ENCODE data around the gene MYO1E.

The MYO1E gene

GRCh38 chr15:59229453-59229852, 143.2 kb downstream of the MYO1E start:
- no peak for DNase-seq (ENCODE audit: low read depth in 2 of 2)

DNA sequence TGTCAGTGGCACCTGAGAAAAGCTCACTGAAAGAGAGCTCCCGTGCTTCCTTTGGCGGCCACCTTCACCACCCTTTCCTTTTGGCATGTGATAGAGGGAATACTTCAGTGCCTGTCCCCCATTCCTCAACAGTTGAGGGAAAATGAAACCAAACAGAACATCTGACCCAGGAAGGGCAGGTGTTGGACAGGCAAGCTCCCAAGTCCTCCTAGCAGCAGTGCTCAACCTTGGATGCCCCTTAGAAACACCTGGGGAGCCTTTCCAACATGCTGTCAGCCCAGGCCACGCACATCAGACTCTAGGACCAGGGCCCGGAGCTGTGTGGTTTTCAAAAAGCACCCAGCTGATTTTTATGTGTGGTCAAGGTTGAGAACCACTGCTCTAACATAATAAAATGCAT, 143.7 kb downstream of the MYO1E start:
- DNase-seq (ENCODE audit: low read depth in 2 of 2) = no peak

DNA sequence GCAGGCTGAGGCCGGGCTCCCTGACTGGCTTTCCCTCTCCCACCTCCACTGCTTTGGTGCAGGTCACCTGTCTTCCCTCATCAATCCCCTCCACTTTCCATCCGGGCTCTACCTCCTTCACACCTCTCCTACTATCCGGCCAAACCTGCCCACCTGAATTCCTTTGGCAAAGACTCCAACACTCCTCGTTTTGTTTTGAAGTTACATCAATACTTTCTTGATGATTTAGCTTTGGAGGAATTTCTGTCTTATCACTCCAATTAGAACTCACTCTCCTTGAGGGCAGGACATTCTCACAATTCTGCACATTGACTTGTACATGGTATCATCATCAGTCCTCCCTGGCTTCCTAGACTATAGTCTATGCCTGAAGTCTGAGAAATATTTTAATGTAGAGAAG, 145.7 kb downstream of the MYO1E start:
- DNase-seq (ENCODE audit: low read depth in 2 of 2) = no peak

DNA sequence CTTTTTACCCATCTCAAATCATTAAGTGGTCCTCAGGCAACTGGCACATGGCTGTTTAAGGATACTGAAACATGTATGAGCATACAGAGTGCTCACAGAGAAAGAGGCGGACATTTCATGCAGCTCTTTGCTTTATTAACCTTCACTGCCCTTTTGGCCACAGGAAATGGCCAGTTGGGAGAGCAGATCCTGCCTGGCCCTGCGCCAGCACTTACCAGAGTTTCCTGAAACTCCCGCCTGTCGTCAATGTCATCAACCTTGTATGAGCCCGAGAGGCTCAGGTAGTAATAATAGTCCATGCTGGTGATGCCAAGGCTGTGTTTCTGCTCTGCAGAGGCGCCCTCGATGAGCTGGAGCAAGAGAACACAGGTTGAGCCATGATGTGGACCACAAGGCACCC, 148.2 kb downstream of the MYO1E start:
- no peak for DNase-seq (ENCODE audit: low read depth in 2 of 2)

DNA sequence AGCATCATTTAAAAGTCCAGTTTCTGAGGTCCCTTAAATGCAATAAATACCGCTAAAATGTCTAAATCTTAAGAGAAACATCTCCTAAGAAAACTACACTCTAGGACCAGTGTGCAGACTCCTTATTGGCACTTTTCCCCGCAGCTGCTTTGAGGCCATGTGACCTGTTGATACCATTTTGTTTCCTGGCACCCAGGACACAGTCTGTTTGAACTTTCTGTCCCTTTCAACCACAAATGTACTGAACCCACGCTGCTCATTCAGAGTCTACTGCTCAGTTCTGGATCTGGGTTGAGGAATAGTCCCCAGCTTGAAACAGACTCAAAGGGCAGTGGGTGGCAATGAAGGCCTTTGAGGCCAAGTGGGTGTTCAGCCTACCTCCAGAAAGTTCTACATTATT, 148.9 kb downstream of the MYO1E start:
- DNase-seq (ENCODE audit: low read depth in 2 of 2) = no peak

GRCh38 chr15:59222906-59223550, 149.6 kb downstream of the MYO1E start:
- DNase-seq (ENCODE audit: low read depth in 2 of 2) = no peak

- DNase-seq (ENCODE audit: low read depth in 2 of 2) = no peak
These were observed 150.9 kb downstream of the MYO1E start for GRCh38 chr15:59221511-59222505.

GRCh38 chr15:59218710-59219109, 154.0 kb downstream of the MYO1E start:
- no peak for DNase-seq (ENCODE audit: low read depth in 2 of 2)

DNA sequence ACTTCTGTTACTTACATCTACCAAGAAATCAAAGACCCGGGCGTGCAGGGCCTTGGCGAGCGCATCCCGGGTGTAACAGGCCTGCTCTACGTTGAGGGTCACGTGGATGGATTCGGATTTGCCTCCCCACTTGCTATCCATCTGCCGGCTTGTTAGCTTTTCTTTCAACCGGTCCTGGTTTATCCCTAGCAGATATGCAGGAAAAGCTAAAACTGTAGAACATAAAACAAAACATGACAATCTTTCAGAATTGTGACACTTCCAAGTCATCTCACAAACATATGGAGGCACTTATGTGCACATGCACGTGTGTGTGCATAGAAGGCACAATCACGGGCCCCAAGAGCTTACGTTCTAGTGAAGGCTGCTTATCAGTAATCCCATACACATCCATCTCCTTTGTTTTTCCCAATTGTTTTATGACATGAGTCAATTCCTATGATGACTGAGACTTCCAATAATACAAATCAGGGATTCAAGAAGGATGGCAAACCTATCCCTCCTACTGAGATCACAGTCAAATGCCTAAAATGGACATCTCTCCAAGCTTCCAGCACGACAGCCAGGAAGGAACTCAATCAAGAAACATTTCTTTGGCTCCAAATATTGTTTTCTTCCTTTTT, 154.7 kb downstream of the MYO1E start:
- no peak for DNase-seq (ENCODE audit: low read depth in 2 of 2)

DNA sequence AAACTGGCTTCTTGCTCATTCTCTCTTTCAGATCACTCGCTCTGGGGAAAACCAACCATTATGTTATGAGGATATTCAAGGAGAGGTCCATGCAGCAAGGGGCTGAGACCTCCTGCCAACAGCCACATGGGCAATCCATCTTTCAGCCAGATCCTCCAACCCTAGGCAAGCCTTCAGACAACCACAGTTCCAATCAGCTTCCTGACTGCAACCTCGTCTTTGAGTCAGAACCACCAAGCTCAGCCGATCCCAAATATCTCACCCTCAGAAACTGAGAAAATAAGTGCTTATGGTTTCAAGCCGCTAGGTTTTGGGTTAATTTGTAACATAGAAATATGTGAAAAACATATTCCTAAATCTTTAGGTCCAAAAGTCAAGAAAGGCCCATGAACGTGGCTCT, 155.8 kb downstream of the MYO1E start:
- DNase-seq (ENCODE audit: low read depth in 2 of 2) = no peak

- no peak for DNase-seq (ENCODE audit: low read depth in 2 of 2)
These were observed 162.5 kb downstream of the MYO1E start for GRCh38 chr15:59210186-59210585.

DNA sequence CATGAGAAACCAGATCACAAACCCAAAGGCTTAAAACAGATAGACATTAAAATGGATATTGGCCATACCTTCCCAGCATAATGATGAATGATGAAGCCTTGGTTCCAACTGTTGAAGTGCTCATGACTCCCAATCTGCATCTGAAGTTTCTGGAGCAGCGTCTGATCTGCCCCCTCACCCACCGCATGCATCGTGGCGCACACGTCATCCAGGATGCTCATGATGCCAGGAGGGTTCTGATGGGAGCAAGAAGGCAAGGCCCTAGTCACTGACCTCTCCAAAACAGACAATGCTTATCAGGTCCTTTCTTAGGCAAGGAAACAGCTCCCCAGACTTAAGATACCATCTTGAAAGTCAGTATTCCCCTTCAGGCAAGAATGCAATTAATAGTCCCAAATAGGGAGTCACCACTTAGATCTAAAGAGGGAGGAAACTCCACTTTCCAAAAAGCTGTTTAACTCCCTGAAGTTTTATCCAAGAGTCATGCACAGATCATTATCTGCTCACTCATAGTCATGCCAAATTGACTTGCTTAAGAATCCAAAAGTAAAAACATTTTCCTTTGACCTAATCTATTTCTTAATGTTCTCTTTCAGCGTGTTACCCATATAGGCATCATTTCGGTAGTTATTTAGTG, 163.9 kb downstream of the MYO1E start:
- DNase-seq (ENCODE audit: low read depth in 2 of 2) = no peak

DNA sequence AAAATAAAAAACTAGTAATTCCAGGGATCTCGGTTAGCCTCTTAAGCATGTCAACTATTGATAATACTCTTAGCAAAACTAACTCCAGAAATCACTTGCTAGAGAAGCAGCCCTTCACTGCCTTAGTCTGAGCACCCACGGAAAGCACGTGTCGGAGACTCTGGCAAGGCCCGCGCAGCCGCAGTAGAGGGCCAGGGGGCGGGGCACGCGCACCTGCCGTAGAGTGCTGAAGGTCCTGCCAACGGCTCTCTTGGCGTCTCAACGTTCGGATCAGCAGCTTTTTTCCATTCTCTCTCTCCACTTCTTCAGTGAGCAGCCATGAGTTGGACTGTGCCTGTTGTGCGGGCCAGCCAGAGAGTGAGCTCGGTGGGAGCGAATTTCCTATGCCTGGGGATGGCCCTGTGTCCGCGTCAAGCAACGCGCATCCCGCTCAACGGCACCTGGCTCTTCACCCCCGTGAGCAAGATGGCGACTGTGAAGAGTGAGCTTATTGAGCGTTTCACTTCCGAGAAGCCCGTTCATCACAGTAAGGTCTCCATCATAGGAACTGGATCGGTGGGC, 166.0 kb downstream of the MYO1E start, which contains the start of gene LDHAL6B:
Gene LDHAL6B (plus strand): TSS at position 221 of the 561 bp plus-strand sequence. CDS start 98 bp downstream, at position 319.
- no peak for DNase-seq (ENCODE audit: low read depth in 2 of 2)

- DNase-seq (ENCODE audit: low read depth in 2 of 2) = no peak
These were observed 166.6 kb downstream of the MYO1E start for GRCh38 chr15:59205839-59206622.

- DNase-seq (ENCODE audit: low read depth in 2 of 2) = no peak
These were observed 169.0 kb downstream of the MYO1E start for GRCh38 chr15:59203657-59204056.

DNA sequence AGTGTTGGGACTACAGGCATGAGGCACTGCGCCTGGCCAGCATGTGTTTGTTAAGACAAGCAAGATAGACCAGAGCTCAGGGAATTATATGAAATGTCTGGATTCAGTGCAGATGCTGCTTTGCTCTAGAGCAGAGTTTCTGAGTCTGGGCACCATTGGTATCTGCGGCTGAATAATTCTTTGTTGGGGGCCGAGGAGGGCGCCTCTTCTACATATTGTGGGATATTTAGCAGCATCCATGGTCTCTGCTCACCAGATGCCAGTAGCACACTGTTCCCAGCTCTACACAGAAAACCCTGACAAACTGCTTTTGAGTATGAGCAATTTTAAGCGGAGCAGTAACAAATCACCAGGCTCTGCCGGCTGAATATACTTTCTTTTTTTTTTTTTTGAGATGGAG, 169.7 kb downstream of the MYO1E start:
- no peak for DNase-seq (ENCODE audit: low read depth in 2 of 2)

DNA sequence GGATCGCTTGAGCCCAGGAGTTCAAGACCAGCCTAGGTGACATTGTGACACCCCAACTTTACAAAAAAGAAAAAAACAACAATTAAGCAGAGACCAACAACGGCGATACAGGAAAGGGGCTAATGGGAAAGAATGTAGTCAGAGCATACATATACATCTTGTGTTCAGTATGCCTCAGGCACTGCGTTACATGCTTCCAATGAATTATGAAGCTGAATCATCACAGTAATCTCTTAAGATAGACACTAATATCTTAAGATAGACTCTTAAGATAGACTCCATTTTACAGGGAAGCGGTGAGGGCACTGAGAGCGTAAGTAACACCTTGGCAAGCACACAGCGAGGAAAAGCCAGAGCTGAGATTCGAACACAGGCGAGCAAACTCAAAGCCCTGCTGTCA, 172.1 kb downstream of the MYO1E start:
- no peak for DNase-seq (ENCODE audit: low read depth in 2 of 2)

DNA sequence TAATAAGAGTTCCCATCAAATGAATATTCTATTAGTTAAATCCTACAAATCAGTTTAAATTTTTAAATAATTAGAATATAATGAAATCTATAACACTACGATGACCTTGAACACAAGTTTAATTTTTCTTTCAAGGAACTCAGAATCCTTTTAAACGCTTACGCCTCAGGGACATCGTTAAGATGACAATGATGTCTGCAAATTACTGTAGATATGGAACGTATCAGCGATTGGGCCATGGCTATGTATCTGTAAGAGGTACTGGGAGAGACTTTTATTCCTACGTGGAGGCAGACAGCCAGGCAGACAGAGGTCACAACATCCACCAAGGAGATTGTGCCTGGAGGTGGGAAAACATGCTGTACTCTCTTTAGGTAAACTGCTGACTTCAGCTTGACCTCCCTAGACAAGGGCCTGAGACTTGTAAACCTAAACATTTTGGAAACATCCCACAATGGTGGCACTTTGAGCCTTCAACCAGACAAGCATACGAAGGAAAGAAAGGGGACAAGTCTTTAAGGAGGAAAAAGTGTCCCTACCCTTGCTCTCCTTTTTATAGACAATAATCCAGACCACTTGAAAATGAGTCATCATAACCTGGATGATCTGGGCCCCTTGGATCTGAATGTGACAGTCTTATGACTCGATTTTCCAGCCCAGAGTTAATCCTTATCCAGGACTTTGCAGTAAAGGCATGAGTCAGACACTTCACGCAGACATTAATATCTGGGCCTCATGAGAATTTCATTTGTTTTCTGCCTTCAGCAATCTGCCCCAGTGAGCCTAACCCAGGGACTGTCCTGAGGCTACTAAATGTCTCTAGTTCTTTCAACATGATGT, 172.8 kb downstream of the MYO1E start:
- DNase-seq (ENCODE audit: low read depth in 2 of 2) = no peak

- DNase-seq (ENCODE audit: low read depth in 2 of 2) = no peak
These were observed 175.2 kb downstream of the MYO1E start for GRCh38 chr15:59197454-59197853.

DNA sequence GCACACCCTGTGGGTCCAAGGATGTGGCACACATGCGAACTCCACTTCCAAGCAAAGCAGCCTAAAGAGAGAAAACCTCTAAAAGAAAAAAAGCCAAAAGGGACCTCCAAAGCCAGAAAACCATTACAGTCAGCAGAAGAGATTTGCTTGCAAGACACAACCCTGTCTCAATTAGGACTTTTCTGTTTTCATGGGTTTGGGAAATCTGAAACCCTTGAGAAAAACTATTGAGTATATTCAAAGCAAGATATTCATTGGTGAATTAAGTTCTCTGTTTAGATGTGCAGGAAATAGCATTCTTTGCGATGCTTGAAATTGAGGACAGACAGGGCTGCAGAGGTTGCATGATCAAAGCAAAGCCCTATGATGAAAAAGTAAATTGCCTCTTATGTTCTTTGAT, 176.3 kb downstream of the MYO1E start:
- DNase-seq (ENCODE audit: low read depth in 2 of 2) = no peak

Measured in stimulated activated CD4-positive, alpha-beta T cell treated with anti-CD3 and anti-CD28 coated beads, Interleukin-1b, Interleukin-23, amount 100 ng/mL, for 4 hours (primary cell).